ENCODE results near the gene RAP1GAP2.

RAP1GAP2 gene

DNA sequence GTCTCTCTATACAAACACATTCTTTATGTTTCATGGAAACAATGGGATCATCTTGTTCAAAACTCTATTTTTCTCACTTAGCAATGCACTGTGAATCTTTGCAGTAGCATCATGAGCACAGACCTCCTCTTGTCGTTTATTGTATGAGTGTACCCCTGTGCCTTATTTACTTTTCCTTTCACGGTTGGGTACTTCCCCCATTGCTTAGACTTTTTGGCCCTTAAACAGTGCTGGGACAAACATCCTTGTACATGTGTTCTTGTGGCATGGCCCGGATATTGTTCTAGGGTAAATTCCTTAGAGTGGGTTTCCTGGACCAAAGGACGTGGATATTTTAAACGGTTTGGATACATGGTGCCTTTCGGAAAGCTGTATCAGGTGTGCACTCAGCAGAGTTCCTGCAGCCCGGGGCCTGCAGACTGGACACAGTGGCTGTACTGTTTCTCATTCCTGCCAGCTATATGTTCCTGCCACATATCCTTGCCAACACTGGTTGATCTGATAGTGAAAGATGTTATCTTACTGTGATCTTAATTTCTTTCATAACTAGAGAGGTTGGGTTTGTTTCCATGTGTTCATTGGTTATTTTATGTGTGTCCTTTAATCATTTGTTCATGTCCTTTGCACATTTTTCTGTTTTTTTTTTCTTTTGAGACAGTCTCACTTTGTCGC, 156.1 kb downstream of the RAP1GAP2 start:
- DNase-seq = no peak

DNA sequence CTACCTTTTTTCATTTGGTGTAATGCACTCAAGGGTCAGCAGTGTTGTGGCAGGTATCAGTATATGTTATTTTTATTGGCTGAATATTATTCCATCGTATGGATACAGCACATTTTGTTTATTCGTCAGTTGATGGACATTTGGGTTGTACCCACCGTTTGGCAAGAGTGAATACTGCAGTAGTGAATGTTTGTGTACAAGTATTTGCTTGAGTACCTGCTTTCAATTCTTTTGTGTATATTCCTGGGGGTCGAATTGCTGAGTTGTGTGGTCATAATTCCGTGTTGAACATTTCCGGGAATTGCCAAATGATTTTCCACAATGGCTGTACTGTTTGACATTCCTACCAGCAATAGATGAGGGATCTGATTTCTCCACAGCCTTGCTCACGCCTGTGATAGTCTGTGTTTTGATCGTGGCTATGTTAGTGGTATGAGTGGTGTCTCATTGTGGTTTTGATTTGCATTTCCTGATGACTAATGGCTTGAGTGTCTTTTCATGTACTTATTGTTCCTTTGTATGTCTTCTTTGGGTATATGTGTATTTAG, 158.7 kb downstream of the RAP1GAP2 start:
- DNase-seq = no peak

DNA sequence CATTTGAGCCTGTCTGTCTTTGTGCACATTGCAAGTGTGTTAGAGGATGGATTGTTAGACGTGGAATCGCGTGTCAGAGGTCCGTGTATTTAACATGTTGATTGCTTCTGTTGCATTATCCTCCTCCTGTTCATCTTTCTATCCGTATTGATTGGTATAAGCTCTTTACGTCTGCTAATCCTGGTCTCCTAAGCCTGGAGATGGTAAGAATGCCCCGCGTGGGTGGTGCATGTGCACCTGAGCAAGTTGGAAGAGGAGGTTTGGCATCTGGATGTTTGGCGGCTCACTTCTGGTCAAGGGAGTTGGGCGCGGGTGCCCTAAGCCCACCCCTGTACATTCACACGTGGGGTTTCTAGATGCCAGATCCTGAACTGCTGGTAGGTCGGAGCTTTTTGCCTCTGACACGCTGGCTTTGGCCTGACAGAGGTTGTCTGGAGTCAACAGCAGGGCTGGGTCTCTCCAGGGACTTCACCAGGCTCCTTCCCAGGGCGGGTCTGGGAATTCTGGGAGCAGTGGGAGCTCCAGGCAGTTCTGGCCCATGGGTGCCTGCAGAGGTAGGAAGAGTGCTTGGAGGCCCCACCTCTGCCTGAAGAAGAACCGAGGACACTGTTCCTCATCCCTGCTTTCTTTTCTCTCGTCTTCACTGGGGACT, 159.8 kb downstream of the RAP1GAP2 start:
- DNase-seq = no peak

DNA sequence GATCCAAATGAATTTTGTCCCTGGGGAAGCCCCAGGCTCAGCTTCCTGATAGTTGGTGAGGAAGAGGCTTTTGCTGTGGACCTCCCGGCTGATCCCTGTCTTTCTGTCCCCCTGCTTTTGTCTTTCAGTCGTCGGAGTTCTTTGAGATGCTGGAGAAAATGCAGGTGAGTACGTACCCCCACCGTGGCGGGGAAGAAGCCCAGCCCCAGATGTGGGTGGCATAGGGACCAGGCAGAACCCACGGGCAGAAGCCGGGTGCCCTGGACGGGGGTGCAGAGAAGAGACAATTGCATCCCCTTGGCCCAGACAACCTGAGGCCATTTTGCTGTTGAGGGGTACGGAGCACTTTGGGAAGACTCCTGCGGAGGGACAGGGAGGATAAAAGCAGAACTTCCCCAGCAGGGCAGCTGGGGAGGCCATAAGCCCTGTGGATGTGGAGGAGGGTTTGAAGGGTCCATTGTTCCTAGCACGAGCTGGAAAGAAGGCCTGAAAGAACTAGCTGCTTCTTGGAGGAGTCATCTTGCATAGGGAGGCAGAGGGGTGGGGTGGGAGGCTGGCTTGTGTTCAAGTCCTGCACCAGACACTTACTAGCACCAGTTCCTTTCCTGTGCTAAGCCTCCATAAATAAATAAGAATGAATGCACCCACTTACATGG, 161.5 kb downstream of the RAP1GAP2 start:
- DNase-seq = no peak

DNA sequence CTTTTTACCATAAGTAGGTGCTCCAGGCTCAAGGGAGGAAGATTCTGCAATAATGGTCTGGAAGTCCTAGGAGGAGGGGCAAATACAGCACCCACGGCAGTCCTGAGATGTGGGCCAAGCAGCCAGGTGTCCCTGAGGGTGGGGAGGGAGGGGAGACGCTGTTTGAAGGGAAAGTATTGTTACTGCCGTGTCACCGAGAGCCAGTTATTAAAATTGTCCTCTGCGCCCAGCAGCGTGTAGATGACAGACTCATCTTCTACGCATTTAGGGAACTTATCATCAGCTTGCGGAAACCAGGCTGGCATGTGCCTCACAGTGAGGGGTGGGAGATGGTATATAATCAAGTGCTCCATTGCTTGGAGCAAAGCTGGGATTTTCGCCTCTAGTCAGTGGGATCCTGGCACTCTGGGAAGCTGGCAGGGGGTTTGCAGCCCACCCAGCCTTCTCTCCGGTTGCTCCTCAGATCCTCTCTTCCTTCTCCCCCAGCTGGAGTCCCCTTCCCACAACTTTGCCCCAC, 162.5 kb downstream of the RAP1GAP2 start:
- DNase-seq = no peak

DNA sequence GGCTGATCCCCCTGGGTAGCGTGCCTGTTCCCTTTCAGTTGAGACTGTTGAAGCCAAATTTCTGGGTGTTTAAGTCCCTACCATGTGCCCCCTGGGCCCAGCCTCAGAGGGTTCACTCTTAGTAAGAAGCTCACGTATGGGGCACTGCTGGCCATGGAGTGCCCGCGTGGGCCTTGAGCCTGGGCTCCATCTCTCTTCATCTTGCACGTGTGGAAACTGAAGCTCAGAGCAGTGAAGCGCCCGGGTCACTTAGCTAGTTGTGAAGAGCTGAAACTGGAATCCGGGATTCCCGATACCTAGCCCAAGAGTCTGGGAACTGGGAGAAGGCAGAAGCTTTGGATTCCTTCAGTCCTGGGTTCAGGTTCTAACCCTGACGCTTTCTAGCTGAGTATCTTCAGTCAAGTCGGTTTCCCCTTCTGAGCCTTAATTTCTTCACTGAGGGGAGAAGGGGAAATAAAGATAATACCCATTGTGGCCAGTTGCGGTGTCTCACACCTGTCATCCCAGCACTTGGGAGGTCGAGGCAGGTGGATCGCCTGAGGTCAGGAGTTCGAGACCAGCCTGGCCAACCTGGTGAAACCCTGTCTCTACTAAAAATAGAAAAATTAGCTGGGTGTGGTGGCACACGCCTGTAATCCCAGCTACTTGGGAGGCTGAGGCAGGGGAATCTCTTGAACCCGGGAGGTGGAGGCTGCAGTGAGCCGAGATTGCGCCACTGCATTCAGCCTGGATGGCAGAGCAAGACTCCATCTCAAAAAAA, 163.3 kb downstream of the RAP1GAP2 start:
- no peak for DNase-seq

DNA sequence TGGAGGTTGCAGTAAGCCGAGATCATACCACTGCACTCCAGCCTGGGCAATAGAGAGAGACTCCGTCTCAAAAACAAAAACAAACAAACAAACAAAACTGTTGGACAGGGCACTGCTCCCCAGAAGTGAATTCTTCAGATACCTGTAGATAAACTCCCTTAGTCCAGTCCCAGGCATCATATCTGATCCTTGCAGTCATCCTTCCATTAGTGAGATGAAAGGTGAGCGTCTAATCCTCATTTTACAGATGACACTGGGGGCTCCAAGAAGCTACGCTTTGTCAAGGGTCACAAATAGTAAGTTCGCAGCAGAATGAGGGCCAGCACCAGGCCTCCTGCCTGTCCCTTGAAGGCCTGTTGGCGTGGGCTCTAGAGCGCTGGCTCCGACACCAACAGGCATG, 165.2 kb downstream of the RAP1GAP2 start:
- DNase-seq = no peak

DNA sequence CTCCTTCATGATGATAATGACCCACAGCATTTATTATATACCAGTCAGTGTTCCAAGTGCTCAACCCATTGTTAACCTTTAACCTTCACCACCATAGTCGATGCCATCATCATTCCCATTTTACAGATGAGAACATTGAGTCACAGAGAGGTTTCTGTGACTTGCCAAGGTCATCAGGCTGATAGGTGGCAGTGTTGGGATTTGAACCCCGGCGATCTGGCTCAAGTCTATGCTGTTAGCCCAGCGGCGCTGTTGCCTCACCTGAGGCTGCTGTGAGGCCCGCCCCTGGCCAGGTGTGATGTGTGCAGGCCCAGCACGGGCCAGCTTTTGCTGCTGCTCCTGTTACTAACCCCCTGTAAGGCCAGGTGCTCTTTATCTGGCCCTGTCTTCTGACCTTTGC, 166.0 kb downstream of the RAP1GAP2 start:
- no peak for DNase-seq

DNA sequence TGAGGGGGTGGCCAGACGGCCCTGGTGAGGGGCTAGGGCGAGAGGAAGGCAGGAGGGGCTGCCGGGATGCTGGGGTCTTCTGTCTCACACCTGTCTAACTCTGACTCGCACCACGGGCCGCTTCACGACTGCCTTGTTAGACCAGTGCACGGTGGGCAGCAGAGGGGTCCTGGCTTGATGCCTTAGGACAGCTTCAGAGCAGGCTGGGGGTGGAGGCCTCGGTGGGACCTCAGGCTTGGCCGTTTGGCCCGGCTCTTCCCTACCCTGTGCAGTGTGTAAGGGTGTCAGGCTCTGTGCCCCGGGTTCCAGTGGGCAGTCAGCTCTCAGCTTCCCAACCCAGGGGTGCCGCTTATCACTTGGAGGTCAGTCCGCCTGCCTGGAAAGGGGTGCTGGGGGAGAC, 166.5 kb downstream of the RAP1GAP2 start:
- no peak for DNase-seq

DNA sequence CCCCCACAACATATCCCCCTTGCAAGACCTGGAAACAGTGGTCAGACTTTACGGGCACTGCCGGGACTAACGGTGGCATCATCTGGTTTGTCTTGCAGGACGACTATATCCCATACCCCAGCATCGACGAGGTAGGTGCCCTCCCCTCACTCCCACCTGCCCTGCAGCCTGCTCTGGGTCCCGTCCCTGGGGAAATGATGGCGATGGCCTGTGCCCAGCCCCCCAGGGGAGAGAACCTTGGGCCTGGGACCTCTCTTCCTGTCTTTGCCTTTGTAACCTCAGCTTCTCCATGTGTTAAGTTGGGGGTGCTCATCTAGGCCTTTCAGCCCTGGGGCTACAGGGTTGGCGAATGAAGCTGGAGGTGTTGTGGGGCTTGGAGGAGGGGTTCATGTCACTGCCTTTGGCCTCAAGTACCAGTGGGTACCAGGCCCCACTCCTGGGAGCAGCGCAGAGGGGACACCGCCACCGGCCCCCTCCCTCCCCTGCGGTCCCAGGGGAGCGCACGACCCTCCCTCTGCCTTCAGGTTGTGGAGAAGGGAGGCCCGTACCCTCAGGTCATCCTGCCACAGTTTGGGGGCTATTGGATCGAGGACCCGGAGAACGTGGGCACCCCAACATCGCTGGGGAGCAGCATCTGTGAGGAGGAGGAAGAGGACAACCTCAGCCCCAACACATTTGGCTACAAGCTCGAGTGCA, 167.2 kb downstream of the RAP1GAP2 start:
- DNase-seq = no peak

DNA sequence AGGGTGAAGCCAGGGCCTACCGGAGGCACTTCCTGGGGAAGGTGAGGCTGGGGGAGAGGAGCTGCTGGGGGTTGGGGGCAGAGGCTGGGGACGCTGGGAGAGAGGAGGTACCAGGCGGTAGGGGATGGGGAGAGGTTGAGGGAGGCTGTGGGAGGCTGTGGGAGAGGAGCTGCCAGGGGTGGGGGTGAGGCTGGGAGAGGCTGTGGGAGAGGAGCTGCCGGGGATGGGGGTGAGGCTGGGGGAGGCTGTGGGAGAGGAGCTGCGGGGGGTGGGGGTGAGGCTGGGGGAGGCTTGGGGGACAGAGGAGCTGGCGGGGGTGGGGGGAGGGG, 167.8 kb downstream of the RAP1GAP2 start:
- DNase-seq = no peak

DNA sequence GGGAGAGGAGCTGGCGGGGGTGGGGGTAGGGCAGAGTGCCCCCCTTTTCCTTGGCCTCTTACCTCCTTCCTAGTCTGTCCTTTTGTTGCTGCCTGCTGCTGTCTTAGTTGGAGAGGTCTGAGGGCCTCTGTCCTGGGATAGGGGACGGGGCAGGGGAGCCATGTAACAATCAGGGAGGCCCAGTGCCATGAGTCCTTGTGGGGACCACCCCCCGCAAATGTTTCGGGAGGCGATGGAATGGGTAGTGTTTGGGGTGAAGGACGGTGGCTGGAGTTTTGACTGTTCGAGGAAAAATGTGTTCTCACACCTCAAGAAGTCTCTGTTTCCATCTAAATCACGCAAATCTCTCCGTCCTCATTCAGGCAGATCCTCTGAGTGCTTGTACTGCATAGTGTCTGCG, 168.1 kb downstream of the RAP1GAP2 start:
- no peak for DNase-seq

DNA sequence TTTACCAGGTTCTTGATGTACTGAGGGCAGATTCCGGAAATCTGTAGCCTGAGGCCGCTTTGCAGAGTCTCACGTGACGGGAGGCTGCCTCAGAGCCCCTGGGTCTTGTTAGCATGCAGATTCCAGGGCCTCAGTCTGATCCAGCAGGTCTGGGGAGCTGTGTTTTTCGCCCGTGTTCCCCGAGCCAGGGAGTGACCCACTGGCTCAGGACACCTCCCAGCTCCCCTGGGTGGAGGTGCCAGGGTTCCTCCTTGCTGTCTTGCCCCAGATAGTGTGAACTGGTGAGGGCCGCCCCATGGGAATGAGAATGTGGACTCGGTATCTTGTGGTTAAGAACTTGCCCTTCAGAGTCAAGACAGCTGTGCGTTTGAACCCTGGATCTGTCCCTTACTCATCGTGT, 168.6 kb downstream of the RAP1GAP2 start:
- no peak for DNase-seq

DNA sequence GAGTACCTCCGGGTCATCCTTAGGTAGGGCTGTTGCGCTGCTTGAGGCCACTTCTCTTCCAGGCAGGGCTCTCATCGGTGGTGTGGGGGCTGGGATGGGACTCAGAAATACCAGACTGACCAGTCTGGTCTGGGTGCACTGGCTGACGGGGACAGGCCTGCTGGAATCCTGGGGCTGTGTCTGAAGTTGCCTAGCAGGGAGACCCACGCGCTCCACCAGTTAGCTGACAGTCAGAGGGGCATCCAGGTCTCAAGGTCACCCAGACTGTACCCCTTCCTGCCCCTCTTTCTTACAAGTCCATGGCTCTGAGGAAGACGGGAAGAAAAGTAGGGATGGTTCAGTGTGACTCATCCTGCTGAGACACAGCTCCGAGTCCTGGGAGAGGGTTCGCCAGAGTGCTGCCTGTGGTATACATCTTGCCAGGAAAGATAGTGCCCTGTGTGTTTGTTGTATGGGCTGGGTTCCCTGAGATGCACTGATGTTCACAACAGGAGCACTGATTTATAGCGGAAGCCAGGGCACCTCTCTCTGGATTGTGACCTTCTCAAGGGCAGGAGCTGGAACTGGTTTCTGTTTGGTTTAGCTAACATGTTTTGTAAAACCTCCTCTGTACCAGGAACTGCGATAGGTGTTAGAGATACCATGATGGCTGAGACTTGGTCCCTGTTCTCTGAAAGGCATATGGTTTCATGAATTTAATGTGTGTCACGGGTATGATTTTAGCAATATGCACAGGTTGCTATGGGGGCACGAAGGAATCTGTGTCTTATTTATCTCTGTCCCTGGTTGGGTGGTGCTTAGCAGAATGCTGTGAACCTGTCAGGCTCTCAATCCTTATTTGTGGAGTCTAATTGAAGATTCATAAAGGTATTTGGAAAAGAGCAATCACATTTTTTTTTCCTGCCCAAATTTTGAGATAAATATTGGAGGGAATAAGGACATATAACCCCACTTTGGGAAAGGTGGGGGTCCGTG, 169.7 kb downstream of the RAP1GAP2 start:
- no peak for DNase-seq

DNA sequence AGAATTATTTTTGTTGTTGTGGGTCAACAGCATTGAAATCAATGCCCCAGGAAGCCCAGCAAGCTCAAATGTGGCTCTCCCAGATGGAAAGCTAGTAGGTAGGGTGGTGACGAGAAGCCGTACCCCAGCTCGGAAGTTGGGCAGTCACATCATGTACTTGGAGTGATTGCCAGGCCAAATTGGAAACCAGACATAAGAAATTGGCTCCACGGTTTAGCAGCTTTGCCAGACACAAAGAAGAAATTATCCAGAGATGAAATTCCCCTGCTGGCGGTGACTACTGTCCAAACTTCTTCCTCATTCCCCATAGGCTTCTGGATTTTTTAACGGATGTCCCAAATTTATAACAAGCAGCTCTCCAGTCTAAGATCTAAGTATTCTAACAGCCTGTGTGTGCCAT, 171.3 kb downstream of the RAP1GAP2 start:
- no peak for DNase-seq

DNA sequence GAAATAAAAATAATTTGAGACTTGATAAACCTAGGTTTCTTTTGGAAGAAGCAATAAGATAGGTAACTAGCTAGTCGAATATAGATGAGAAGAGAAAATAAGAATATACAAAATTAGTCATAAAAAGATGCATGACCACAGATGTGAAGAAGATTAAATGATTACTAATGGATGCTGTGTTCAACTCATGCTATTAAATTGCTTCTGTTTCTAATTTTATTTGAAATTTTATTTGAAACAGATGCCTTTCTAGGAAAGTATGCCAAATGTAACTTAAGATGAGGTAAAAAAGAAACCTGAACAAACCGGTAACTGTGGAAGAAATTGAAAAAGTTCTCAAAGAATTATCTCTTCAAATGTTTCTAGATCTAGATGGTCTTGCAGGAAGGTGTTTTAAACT, 175.6 kb downstream of the RAP1GAP2 start:
- no peak for DNase-seq

DNA sequence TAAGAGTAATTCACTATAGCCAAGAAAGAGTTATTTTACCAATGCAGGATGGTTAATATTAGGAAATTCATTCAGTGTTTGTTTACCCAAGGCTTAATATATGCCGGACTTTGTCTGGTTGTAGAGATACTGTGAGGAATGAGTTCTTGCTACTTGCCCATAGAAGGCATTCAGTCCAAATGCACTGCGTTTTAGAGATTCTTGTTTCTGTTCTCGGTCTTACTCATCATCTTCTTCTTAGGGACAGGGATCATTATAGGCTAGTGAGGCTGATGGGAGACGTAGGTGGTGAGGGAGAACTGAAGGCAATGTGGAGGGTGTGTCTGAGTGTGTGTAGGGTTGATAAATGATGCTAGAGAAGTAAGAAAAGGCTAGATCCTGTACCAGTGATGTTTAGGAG, 176.5 kb downstream of the RAP1GAP2 start:
- DNase-seq = no peak

DNA sequence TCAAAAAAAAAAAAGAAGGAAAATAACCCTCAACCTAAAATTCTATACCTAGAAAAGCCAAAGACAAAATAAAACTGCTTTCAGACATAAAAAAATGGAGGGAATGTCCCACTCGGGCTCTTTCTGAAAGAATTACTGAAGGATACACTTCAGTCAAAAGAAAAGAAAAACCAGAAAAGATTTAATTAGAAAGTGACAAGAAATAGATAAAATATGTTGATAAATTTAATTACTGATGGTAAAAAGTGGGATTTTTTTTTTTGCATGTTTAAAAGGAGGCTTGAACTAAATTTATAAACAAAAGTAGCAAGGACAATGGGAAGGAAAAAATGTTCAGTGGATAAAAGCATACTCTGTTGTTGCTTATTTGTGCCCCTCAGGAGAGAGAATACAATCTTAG, 178.1 kb downstream of the RAP1GAP2 start:
- DNase-seq = no peak

DNA sequence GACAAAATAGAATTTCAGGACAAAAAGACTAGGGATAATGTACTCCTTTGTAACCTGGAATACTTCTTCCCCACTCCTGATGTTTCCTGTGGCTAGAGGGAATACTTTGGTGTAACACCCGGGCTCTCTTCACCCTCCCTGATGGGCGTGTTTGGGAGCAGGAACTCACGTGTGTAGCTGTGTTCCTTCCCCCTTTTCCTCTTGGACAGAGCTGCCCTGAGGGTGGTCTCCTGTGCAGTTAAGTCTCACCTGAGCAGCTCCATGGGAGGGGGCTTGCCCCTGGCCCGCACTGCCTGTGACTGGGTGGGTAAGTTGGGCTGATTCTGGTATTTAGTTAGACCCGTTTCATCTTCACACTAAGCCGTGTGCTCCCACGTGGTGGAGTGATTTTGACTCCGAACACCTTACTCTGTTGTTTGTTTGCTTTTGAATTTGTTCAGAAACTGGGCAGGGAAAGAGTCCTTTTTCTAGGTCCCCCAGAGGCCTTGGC, 179.3 kb downstream of the RAP1GAP2 start:
- DNase-seq = no peak

DNA sequence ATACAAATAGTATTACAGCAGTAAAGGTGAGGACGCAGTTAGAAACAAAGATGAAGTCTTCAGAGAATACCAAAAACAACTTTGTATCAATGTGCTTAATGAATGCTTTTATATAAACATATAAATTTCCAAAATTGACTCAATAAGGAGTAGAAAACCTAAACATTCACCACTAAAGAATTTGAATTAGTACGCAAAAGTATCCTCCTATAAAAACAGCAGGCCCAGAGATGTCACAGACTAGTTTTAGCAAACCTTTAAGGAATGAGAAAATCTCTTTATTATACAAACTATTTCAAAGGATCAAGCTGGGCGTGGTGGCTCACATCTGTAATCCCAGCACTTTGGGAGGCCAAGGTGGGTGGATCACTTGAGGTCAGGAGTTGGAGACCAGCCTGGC, 180.9 kb downstream of the RAP1GAP2 start:
- DNase-seq = no peak

DNA sequence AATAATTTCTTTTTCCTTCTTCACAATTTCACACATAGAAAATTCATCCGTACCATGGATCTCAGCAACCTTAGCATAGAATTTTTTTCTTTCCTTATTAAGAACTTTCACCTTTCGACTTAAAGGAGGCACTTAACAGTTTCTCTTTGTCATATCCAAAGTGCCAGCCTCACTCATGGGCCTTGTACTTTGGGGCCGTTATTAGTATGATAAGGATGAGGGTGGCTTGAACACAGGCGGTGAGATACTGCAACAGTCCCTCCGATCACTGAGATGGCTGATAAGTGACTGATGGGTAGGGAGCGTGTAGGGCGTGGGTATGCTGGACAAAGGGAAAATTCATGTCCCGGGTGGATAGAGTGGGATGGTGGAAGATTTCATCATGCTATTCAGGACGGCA, 181.9 kb downstream of the RAP1GAP2 start:
- no peak for DNase-seq
